ENCODE measurements around the gene APOO.

The APOO gene

DNA sequence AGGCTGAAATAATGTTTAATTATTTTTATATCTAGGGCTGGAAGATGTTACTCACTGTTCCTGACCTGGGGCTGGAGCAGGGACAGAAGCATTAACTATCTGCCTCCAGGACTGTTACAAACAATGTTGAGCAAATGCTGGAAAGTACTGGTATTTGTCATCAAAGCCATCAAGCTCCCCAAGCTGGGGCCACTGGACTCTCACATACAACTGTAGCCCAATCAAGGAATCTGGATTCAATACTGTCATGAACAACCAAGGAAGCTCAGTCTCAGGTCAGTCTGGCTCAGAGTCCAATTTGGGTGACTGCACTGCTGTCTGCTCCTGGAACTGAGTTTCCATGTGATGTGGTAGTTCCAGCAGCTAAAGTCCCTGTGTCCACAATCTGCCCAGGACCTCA is 50.4 kb downstream of the APOO start:
- no peak for DNase-seq

DNA sequence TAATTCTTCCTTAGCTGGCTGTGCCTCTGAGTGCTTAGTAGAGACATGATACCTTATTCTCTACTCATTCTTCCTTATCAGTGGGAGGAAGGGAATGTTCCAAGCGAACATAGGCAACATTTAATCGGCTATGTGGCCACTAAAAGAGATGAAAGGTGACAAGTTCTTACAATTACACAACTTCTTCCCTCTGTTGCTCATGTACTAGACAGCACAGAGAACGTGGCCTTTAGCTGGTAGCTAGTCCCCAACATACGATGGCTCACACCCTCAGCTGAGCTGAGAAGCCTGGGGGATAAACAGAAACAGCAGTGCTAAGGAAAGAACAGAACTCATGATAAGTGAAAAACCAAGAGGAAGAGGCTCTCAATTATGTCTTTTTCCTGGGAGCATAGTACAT is 52.2 kb downstream of the APOO start:
- no peak for DNase-seq

DNA sequence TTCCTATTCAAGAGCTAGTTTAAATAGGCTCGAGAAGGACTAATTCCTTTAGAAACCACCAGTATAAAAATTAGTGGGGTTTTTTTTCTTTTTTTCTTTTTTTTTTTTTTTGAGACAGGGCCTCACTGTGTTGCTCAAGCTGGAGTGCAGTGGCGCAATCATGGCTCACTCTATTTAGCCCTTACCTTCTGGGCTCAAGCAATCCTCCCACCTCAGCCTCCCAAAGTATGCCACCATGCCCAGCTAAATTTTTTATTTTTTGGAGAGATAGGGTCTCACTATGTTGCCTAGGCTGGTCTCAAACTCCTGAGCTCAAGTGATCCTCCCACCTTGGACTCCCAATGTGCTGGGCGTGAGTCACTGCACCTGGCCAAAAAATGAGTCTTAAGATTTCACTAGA is 52.8 kb downstream of the APOO start:
- DNase-seq = no peak

DNA sequence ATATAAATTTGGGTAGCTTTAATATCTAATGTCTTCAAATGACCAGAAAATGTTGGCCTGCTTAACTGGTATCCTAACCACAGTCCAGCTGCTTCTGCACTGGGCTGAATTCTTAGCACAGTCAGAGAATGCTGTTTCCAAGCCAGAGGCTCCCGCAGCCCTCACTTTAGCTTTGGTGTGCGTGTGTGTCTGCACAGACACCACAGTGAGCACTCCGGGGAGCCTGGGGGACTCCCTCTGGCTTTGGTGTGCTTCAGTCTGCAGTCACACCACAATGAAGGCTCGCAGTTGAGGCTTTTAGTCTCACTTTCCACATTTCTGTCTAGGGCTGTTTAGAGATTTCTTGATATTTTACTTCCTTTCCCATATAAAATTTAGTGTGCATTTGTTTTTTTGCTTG is 53.6 kb downstream of the APOO start:
- no peak for DNase-seq

DNA sequence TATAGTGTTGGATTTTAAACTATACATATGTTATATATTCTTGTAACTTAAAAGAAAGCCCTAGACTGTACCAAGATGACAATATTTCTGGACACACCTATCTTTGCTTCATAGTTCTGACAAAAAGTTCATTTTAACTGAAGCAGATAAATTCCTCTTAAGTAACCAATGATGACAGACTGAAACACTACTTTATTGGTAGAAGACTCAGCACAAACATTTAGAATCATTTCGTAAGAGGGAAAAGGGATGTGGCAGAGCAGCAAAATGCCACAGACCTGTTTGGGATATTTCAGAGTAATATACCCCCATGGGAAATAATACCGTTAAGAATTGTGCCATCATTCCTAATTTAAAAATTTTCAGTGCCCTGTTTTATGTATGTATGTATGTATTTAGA is 56.2 kb downstream of the APOO start:
- DNase-seq = no peak

DNA sequence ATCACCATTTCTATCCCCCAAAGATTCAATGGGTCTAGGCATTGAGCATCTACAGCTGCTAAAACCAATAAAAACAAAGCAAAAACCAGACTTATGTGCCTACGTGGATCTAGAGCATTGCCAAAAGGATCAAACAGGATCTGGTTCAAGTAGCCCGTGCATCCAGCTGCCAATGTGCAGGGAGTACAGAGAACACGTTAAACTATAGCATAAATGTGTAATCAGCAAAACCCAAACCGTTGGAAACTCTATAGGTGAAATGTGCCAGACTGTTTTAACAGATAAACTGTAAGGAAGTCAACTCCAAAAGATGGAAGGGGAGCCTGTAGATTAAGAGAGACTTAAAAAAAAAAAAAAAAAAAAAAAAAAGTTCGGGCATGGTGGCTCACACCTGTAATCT is 58.5 kb downstream of the APOO start:
- no peak for DNase-seq

DNA sequence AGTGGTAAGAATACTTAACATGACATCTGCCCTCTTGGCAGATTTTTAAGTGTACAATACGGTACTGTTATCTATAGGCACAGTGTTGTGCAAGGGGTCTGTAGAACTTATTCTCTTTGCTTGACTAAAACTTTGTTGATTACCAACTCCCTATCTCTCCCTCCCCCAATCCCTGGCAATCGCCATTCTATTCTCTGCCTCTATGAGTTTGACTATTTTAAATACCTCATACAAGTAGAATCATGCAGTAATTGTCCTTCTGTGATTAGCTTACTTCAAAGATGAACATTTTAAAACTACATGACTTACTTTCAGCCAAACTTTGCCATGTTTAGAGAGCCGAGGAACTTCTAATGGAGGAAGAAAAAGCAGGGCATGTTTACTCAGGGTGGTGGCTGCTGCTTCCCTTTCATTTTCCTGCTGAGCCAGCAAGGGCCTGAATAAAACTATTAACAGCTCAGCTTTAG is 62.4 kb downstream of the APOO start:
- no peak for DNase-seq

DNA sequence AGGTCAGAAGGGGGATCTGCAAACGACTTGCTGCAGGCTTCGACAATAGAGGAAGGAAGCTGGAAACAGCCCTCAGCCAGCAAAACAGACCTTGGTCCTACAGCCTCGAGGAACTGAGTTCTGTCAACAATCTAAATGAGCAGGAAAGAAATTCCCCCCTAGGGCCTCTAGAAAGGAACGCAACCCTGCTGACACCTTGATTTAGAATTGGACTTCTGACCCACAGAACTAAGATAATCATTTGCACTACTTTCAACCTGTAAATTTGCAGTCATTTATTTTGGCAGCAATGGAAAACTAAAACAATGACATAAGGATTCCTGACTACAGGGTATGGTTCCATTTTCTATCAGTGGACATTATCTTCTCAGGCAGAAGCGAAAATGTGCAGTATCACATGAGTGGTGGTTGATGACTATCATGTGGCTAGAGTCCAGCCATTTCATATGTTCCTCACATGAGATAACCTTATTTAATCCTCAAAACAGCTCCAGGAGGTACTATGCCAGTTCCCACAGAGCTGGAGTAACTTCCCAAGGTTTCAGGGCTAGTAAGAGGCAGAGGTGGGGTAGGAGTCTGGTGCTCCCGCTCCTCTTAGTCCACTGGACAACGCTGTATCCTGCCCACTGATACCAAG is 63.1 kb downstream of the APOO start:
- no peak for DNase-seq

DNA sequence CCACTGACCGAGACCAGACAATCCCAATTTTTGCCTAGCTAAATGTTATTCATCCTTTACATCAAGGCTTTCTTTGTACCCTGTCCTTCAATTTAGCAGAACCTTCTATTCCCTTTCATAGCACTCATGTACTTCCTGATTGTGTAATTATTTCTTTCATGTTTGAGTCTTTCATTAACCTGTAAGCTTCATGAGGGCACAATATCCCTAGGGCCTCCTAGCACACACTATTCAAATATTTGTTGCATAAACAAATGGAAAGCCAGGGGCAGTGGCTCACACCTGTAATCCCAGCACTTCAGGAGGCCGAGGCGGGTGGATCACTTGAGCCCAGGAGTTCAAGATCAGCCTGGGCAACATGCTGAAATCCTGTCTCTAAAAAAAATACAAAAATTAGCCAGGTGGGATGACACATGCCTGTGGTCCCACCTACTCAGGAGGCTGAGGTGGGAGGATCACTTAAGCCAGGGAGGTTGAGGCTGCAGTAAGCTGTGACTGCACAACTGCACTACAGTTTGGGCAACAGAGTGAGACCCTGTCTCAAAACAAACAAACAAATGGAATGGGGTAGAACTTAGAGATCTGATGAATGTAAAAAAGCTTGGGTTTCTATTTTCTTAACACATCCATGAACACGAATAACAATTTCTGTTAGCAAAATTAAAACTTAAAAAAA is 65.8 kb downstream of the APOO start:
- no peak for DNase-seq

DNA sequence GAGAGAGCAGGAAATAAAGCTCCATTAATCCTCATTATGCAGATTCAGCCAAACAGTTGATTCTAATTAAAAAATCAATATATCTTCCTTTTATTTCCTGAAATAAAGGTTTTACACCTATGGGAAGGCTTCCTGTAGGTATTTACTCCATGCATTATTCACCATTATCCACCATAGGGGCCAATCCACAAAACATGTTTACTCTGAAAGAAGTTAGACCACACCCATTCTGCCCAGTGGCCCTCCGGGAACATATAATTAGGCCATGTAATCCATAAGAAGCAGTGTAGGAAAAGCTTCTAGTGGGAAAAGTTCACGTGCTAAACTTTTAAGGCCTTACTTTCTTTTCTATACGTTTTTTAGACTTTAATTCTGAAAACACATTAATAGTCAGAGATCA is 67.1 kb downstream of the APOO start:
- DNase-seq = no peak

DNA sequence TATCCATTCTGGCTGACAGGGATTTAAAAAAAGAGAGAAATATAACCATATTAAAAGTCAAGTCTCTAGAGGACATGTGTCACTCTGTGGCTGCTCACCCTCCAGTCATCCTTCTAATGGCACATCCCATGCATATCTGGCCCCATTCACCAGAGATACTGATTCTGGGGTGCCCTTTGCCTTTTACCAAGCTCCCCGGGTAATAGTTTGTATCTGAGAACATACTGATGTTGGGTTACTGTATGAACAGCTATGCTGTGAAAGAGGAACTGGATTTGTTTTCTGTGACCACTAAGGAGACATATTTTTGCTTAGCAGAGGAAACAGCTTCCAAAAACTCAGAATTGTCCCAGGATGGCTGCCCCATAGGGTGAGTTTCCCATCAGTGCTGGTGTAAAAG is 68.8 kb downstream of the APOO start:
- DNase-seq = no peak

DNA sequence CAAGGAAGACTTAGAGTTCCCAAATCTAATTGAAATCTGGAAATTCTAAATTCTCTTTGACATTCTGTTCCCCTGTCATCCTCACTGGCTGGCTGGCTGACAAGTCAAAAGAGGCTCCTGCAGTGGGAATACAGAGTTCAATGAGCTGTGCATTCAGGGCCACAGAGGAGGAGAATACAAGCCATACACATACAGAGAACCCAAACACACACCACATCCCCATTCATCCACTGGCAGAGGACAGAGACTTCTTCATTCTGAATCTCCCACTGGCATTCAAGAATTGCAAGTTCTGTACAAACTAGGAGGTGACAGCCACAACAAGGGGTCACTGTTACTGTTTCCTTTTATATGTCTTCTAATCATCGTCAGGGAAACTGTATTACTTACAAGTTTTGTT is 75.0 kb downstream of the APOO start:
- DNase-seq = no peak

DNA sequence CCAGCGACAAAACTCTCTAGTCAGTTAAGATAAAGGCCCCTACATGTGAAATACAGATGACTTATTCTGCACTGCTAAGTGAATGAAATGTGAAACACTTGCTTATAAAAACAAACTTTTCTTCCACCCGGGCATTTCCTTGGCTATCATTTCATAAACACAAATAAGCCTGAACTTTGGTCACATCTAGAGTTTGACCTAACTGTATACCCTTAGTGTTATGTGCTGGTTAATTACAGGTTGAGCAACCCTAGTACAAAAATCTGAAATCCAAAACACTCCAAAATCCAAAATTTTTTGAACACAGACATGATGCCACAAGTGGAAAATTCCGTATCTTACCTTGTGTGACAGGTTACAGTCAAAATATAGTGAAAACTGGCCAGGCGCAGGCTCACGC is 78.9 kb downstream of the APOO start:
- DNase-seq = no peak

DNA sequence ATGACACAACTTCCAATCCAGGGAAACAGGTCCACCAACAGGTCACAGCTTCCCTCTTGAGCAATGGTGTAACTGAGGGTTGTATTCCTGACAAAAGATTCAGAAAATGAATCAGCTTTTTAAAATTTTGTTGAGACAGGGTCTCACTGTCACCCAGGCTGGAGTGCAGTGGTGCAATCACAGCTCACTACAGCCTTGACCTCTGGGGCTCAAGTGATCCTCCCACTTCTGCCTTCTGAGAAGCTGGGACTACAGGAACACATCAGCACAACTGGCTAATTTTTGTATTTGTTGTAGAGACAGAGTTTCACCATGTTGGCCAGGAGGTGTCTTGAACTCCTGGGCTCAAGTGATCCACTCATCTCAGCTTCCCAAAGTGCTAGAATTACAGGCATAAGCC is 81.1 kb downstream of the APOO start:
- no peak for DNase-seq

DNA sequence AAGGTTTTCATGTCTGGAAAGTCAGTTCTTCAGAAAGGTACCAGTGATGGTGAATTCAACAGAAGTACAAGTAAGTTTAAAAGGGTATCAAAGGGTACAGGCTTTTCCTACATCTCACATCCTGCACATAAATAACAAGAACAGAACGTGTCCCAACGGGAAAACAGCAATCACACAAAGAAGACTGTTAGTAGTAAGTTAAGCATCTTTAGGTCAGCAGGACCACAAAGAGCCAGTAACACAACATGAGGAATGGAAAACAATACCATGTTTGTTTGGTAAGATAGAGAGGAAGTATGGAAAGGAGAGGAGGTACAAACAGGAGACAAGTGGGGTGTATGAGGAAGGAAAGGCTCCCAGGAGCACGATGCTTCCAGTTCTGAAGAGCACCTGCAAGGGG is 81.5 kb downstream of the APOO start:
- no peak for DNase-seq

DNA sequence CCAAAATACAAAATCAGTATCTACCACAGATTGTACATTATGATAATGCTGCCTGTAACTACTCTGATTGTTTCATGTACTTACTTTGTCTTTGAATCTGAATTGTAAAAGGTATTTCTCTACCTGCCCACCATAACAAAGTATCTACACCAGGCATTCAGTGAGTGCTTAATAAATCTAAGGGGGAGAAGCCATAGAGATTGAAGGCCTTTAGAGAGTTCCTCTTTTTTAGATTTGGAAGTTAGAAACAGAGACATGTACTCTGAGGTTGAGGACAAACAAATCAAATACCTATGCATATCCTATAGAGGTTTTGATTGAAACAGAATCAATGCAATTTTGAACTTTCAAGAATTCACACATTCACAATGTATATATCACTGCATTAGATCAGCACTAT is 82.1 kb downstream of the APOO start:
- DNase-seq = no peak

DNA sequence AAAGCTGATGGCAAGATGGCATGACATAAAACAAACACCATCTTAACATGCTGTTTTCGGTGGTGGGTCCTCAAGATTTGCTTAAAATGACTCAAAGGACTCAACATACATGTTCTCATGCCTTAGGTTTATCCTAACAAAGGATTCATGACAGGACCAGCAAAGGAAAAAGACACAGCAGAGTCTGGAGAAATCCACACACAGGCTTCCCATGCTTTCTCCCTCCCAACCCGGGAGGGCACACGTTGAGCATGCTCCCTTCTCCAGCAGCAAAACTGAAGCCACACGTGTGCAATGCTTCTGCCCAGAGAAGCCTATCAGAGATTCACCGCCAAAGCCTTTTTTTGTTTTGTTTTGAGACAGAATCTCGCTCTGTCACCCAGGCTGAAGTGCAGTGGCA is 84.9 kb downstream of the APOO start:
- DNase-seq = no peak

DNA sequence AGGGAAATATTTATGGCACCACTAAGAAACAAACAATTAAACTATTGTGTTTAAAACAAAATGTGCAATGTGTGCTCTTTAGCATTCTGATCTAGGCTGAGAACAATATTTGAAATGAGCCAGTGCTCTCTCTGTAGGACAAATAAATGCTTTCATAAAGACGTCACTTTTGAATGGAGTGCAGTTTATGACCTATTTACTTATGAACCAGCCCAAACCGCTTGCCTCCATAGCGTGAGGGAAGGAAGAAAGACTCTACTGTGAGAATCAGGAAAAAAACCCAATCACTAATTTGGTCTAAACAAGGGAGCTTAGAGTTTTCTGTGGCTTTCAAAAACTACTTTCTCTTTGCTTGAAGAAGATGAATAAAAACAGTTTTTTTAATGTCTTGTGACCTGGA is 85.3 kb downstream of the APOO start:
- no peak for DNase-seq

DNA sequence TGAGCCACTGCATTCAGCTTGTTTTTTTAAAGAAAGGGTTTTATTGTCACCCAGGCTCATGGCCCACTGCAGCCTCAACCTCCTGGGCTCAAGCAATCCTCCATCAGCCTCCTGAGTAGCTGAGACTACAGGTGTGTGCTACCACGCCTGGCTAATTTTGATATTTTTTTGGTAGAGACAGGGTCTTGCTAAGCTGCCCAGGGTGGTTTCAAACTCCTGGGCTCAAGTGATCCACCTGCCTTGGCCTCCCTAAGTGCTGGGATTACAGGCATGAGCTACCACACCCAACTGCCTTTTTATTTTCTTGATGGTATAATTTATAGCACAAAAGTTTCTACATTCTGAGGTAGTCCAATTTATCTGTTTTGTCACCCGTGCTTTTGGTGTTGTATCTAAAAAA is 85.9 kb downstream of the APOO start:
- no peak for DNase-seq

DNA sequence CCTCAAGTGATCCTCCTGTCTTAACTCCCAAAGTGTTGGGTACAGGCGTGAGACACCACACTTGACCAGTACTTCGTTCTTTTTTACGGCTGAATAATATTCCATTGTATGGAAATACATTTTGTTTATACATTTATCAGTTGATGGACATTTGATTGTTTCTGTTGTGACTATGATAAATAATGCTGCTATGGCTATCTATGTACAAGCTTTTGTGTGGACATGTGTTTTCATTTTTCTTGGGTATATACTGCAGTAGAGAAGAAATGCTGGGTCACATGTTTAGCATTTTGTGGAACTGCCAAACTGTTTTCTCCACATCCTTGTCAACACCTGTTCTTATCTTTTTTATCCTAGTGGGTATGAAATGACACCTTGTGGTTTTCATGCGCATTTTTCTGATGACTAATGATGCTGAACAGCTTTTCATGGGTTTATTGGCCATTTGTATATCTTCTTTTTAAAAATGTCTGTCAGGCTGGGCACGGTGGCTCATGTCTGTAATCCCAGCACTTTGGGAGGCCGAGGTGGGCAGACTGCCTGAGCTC is 87.4 kb downstream of the APOO start:
- DNase-seq = peak; percentile 52

DNA sequence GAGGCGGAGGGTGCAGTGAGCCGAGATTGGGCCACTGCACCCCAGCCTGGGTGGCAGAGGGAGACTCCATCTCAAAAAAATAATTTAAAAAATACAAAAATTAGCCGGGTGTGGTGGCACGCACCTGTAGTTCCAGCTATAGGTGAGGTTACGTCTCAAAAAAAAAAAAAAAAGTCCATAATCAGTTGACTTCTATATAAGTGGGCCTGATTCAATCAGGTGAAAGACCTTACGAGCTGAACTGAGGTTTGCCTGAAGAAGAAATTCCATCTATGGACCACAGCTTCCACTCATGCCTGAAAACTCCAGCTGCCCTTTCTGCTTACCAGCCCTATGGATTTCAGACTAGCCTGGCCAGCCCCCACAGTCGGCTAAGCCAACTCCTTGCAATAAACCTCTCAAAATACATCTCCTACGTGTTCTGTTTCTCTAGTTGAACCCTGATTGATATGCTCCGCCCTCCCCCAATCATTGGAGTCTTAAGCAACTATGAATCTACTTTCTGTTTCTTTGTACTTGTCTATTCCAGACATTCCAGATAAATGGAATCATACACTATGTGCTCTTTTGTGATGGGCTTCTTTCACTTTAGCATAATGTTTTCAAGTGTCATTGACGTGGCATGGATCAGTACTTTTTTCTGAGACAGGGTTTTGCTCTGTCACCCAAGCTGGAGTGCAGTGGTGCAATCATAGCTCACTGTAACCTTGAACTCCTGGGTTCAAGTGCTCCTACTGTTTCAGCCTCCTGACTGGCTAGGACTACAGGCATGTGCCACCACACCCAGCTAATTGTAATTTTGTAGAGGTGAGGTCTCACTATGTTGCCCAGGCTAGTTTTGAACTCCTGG is 88.1 kb downstream of the APOO start:
- no peak for DNase-seq

DNA sequence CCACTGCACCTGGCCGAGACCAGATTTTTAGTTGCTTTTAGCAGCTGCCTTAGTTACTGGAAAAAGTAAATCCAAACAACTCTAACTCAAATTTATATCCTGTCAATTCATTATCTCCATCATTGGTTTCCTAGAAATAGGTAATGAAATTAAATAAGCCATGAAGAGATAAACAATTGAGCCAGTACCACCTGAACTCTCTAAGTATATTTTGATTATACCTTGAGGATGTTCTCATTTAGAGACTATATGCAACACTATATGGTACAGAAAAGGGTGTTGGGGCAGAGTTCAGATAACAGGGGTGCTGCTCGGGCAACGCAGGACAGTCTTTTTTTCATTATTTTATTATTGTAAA is 89.8 kb downstream of the APOO start:
- no peak for DNase-seq

DNA sequence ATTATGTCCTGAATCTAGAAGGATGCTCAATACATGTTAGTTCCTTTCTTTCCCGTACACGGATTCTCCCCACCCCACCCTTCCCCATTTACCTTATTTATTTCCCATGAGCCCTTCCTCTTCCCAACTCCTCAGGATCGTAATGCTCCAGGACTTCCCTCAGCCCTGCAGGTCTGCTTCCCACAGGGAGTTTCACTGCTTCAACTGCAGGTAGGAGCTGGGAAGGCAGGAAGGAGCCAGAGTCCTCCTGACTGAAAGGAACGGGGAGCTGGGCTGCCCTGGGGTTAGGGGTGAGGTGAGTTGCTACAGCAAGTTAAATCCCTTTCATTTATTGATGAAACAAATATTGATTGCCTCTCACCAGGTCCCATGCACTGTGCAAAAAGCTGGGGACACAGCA is 91.6 kb downstream of the APOO start:
- no peak for DNase-seq

DNA sequence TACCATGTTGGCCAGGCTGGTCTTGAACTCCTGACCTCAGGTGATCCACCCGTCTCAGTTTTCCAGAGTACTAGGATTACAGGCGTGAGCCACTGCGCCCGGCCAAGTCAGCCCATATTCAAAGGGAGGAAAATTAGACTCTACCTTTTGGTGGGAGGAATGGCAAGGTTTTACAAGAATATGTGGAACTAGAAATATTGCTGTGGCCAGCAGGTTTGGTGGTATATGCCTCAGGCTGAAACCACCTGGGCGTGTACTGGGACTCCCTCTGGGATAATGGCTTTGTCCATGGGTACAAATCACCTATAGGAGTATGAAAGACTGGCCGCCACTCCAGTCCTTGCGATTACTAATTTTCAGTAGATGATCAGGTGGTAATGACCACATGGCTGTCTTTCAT is 92.4 kb downstream of the APOO start:
- no peak for DNase-seq
